Left kidney (tissue), 2 donors: ENCODE data around the gene EBF3. TPM values are rescaled to one million over a fixed set of nuclear protein-coding genes. Genes with fewer than 3 reads are reported as not detected.

ENCODE experiments used
- DNase-seq: peaks from one replicate; pipeline ENCODE4 v3.0.0-alpha.2; 2013
- polyA plus RNA-seq: library from polyadenylated mRNA; unstranded; fragments of 120-200 nt; gene quantifications from one replicate; pipeline ENCODE4 v1.2.1, GENCODE V29; 2013; ENCODE audit not compliant: insufficient read length

Gene EBF3
- polyA plus RNA-seq, 1 donor, result 2.7 TPM

- no peak for DNase-seq
Measured at GRCh38 chr10:129959544-129960480, 4.3 kb downstream of the EBF3 start.

GRCh38 chr10:129958629-129959543 is 5.2 kb downstream of the EBF3 start:
- DNase-seq, result no peak

DNA sequence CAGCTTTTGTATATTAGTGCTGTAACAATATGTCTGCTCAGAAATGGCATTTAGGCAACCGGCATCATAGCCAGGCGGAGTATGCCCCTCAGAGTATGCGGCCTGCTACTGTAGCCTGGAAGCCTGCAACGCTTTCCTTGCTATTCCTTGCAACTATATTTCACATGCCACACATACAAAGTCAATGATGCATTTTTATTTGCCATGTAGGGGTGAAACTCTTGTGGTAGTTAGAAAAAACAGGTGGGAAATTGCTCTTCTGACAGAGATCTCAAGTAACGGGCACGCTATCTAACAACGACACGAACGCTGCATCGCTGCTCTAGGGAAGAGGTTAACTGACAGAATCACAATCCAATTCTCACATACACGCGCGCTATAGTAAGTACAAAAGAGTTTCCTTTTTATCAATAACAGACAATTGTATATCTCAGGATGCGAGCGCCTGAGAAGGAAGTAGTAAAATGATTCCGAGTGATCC is 5.9 kb downstream of the EBF3 start:
- DNase-seq, result no peak

DNA sequence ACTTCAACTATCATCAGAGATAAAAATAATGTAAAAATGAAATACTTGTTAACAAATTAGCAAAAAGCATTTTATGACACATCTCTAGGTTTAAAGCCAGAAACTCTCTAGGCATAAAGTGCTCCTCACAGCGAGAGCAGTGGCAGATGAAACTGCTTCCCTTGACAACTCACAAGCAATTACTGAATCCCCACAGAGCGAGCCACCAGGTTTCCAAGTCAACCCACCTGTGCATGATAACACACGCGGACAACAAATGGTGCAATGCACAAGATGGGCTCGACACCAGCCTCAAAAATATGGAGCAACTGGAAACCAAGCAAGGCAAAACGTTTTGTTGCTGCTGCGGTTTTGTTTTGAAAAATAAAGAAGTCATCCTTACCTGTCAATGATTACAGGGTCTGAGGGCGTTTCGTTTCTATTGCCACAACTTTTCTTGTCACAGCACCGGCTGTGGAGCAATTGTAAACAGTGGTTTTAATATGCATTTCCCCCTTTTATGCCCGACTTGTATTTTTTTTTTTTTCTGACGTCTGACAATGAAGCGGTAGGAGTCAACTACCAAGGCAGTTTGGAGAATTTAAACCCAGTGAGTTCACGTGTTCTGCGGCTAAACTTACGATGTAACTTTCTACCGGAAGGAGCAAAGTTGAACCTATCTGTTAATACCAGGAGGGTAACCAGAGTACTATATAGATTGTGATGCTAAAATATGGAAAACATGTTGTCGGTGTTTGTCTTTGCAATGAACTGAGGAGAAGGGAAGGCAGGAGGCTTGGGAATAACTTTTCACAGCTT is 7.0 kb downstream of the EBF3 start:
- DNase-seq, result no peak

- DNase-seq, result no peak
Measured at GRCh38 chr10:129956286-129956670, 7.8 kb downstream of the EBF3 start.

- no peak for DNase-seq
Measured at GRCh38 chr10:129955601-129956285, 8.3 kb downstream of the EBF3 start.

GRCh38 chr10:129954492-129955315 is 9.4 kb downstream of the EBF3 start:
- no peak for DNase-seq

DNA sequence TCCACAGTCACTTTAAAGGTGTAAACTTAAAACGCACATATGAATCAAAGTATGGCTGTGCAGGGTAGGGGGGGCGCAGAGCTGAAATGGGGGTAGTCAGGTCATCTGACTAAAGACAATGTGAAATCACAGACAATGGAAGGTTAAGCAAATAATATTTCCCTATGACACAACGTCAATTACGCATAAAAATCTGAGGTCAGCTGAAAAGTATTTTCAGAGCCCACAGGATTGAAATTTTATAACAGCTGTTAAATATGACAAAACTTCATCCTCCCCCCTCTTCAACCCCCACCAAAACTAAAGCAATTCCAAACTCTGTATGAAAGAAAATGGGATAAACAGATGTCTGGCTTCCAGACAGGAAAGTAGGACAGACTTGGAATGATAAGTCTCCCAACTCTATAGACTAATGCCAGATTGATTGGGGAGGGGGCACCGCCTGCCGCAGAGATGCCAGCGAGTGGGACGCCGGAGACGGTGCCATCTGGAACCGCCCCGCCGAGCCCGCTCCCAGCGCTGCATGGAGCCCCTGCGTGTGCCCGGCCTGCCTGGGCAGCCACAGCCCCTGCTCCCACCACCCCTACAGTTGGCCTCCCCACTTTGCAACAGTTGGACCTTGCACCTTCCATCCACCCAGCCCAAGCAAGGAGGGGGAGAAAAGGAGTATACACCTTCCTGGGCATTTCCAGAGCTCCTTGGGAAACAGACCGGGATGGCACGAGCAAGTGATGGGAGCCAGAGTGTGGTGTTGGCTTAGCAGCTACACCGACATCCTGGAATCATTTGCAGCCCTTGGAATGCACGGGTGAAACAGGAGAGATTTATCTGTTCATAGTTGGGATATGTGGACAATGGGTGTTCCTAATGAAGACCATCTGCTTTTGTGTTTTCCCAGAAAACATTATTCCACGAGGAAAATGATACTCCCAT is 10.7 kb downstream of the EBF3 start:
- DNase-seq, result no peak

DNA sequence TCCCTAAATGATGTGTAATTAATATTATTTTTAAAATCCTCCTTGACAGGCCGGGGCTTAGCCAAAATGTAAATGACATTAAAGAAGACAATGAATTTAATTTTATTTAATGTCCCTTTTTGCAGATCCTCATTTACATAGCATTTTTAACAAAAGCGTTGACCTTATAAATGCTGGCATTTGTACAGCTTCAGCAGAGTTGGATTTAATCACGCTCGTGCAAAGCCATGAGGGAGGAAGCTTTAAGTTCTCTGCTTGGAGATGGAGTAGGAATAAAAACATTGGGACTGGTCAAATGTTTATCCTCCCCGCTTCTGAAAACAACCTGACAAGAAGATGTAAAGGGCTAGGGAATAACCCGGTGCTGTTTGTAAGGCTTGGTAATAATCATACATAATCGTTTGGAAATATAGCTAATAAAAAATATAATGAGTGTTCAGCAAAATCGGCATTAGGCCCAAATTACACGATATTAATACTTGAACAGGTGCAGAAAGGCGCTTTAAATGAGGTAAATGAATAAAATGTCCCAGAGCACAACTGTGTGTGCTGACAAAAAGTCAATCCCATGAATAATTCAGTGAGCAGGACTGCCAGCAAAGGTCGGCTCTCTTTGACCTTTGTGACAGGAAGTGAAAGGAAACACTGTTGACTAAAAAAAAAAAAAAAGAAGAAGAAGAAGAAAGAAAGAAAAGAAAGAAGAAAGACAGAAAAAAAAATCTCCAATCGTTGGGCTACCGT is 11.5 kb downstream of the EBF3 start:
- DNase-seq, result no peak

- no peak for DNase-seq
Measured at GRCh38 chr10:129951970-129952265, 12.2 kb downstream of the EBF3 start.

DNA sequence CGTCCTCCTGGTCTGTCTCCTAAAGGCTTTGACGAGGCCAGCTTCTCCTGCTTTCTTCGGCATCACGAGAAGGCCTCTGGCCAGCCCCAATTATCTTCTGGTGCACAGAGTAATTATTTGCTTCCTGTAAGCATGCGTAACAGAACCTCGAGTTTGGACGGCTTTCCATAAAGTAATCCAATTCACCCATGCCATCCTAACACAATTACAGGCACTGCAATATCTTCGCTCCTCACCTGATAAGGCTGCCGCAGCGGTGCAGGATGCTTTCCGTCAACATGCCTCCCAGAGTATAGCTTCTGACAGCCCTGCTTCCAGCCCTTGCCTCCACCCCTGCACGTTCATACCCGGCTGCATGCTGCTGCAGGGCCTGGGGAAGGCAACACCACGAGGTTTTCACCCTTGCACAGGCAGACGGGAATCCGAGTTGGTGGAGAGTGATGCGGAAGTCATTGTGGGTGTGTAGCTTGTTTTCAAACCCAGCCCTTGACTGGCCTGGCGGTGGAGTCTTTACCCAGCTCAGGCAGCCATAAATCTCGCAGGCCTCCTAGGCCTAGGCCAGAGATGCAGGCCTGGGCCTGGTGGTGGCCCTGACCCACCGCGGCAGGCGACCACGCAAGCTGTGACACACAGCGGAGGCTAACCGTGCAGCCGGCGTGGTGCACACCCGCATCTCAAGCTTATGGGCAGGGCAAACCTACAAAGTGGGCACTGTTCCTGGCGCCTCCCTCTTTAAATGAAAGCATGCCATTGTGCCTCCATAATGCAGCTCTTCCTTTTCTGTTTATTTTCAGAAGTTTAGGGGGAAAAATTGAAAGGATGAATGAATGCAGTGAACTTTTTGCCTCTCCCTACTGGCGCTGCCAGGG is 12.7 kb downstream of the EBF3 start:
- no peak for DNase-seq

DNA sequence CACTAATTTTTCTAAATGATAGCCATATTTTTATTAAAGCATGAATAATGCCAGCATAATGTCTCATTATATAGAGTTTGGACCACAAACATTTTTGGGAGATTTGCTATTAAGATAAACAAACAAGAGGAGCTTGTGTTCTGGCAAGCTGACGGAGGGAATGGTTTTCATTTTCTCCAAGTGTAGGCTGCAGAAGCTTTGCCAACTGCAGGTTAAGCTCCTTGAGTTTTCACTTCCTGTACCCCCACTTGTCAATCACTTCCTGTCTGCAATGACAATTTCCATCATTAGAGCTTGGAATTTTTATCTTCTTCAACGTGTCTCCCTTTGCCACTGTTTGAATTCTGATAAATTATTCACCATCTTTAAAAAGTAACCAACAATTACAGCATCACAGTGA is 13.4 kb downstream of the EBF3 start:
- DNase-seq, result no peak

DNA sequence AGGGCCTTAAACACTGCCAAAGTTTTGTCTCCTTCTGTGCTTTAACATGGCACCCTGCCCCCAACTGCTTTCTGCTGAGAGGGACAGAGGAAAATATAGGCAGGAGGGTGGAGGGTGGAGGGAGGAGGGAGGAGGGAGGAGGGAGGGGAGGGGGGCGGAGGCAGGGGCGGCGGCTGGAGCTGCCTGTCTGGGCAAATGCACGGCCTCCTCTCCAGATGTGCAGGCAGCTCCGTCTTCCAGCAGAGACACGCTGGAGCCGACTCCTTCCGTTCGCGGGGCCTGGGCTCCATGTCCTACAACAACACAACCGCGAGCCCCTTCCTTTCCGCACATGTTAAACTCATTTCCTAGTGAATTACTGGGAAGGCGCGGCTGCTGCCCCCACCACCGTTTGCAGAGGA is 14.2 kb downstream of the EBF3 start:
- DNase-seq, result no peak

DNA sequence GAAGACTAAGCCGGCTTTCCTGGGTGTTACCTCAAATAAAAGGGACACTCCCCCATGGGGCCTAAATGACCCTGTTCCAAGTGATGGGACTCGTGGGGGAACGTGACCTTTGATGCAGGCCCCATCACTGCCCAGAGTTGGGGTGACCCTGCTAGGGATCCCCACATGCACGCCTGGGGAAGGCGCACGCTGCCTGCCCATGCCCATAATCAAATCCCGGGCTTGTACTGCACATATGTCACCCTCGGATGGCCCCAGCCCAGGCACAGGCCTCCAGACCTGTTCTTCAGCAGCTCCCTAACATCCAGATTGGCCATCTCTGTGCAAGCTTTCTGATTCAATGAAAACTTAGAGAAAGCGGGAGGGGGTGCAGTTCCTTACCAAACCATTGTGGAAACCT is 14.7 kb downstream of the EBF3 start:
- DNase-seq, result no peak

DNA sequence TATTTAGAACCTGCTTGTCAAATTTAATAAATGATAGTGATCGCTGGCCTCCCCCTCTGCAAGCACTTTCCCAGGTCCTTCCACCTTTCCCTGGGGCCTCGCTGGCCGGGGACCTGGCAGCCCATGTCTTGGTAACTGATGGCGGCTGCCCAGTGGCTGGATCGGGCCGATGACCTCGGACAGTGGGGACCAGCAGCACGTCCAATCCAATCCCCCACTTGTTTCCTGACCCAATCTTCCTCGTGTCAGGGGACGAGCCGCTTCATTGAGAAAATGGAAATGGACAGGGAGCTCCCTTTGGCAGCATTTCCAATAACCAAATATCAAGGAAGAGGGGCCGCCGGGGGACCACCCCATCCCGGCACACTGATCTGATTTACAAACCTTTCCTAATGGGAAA is 17.2 kb downstream of the EBF3 start:
- DNase-seq, result no peak

DNA sequence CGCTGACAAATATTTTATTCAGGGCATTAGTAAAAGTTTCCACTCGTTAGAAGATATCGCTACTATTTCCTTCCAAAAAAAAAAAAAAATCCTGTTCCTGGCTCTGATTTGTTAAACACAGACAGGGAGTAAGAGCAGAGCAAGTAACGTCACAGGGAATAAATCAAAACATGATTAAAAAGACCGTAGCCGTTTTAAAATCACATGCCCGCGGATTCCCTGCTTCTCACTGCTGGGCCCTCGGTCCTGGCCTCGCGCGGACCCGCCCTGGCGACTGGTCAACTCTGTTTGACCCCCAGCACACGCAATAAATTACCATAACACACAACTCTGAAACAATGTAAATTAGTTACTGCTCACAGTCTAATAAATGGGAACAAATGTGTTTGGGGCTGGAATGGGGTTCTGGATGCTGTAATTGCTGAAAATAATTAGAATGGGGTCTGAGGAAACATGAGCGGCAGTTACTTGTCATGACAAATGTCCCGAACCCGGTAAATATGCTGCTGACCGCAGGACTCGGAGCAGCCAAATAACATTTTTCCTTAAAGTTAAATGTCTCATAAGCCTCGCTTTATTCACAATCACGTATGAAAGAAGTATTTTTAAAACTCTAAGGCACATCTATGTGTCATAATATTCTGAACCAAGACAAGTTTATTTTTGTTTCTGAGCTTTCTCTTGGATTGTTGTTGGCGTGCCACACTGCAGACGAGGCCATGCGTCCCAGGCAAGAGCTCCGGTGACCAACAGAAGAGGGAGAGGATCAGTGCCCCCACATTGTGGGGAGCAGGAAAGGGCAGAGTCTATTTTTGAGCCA is 17.9 kb downstream of the EBF3 start:
- peak; percentile 62 for DNase-seq

DNA sequence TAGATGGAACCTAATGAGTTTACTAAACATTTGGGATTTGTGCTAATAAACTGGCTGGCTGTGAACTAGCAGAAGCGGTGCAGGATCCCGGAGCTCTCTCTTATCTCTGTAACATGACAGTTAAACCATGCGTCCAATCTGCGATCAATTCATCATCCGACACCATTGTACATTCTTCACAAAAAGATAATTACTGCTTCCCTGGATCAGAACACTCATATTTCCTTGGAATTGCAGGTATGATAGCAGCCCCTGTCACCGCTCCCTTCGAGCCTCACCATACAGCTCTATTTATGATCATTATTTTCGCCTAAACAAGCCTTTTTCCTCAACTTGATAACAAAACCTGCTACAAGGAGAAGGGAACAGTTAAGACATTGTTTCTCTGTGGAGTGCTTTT is 18.5 kb downstream of the EBF3 start:
- DNase-seq, result no peak
